ENCODE results near the gene GATAD2B.
"Not testable (repeated sequence)": the region's sequence is repeated elsewhere in the genome, so short reads cannot be mapped to it uniquely, and the experiment has no call there.

The GATAD2B gene

GRCh38 chr1:153886127-153886526 lies 36.6 kb downstream of the GATAD2B start:
- DNase-seq (ENCODE audit: low read depth) = no peak

GRCh38 chr1:153883223-153883622 lies 39.5 kb downstream of the GATAD2B start:
- DNase-seq (ENCODE audit: low read depth) = no peak

- no peak for DNase-seq (ENCODE audit: low read depth)
Measured at GRCh38 chr1:153882296-153882912, 40.4 kb downstream of the GATAD2B start.

GRCh38 chr1:153881751-153882150 lies 41.0 kb downstream of the GATAD2B start:
- DNase-seq (ENCODE audit: low read depth) = no peak

GRCh38 chr1:153880962-153881361 lies 41.8 kb downstream of the GATAD2B start:
- DNase-seq (ENCODE audit: low read depth) = no peak

- DNase-seq (ENCODE audit: low read depth) = no peak
Measured at GRCh38 chr1:153880024-153880423, 42.7 kb downstream of the GATAD2B start.

- no peak for DNase-seq (ENCODE audit: low read depth)
Measured at GRCh38 chr1:153877112-153877511, 45.7 kb downstream of the GATAD2B start.

- no peak for DNase-seq (ENCODE audit: low read depth)
Measured at GRCh38 chr1:153872934-153873333, 49.8 kb downstream of the GATAD2B start.

GRCh38 chr1:153872331-153872730 lies 50.4 kb downstream of the GATAD2B start:
- DNase-seq (ENCODE audit: low read depth) = no peak

- DNase-seq (ENCODE audit: low read depth) = no peak
Measured at GRCh38 chr1:153869486-153869885, 53.3 kb downstream of the GATAD2B start.

GRCh38 chr1:153866045-153866850 lies 56.5 kb downstream of the GATAD2B start:
- DNase-seq (ENCODE audit: low read depth) = no peak

GRCh38 chr1:153860285-153860684 lies 62.5 kb downstream of the GATAD2B start:
- DNase-seq (ENCODE audit: low read depth) = no peak

GRCh38 chr1:153857505-153857904 lies 65.3 kb downstream of the GATAD2B start:
- no peak for DNase-seq (ENCODE audit: low read depth)

GRCh38 chr1:153856763-153857162 lies 66.0 kb downstream of the GATAD2B start:
- DNase-seq (ENCODE audit: low read depth) = no peak

GRCh38 chr1:153852170-153852569 lies 70.6 kb downstream of the GATAD2B start:
- DNase-seq (ENCODE audit: low read depth) = no peak

- no peak for DNase-seq (ENCODE audit: low read depth)
Measured at GRCh38 chr1:153849487-153850185, 73.1 kb downstream of the GATAD2B start.

GRCh38 chr1:153848805-153849204 lies 74.0 kb downstream of the GATAD2B start:
- no peak for DNase-seq (ENCODE audit: low read depth)

GRCh38 chr1:153845158-153845557 lies 77.6 kb downstream of the GATAD2B start:
- no peak for DNase-seq (ENCODE audit: low read depth)

- not testable (repeated sequence) for DNase-seq (ENCODE audit: low read depth)
Measured at GRCh38 chr1:153844349-153844748, 78.4 kb downstream of the GATAD2B start.

GRCh38 chr1:153842006-153842471 lies 80.7 kb downstream of the GATAD2B start:
- no peak for DNase-seq (ENCODE audit: low read depth)

GRCh38 chr1:153841463-153841994 lies 81.2 kb downstream of the GATAD2B start:
- no peak for DNase-seq (ENCODE audit: low read depth)

GRCh38 chr1:153840774-153841173 lies 82.0 kb downstream of the GATAD2B start:
- DNase-seq (ENCODE audit: low read depth) = not testable (repeated sequence)

- DNase-seq (ENCODE audit: low read depth) = not testable (repeated sequence)
Measured at GRCh38 chr1:153833968-153834367, 88.8 kb downstream of the GATAD2B start.

Measured in stimulated activated CD8-positive, alpha-beta memory T cell treated with anti-CD3 and anti-CD28 coated beads, Interleukin-7, amount 100 ng/mL, for 24 hours (primary cell).